Measurements from ENCODE around the gene SETD3.

The SETD3 gene

DNA sequence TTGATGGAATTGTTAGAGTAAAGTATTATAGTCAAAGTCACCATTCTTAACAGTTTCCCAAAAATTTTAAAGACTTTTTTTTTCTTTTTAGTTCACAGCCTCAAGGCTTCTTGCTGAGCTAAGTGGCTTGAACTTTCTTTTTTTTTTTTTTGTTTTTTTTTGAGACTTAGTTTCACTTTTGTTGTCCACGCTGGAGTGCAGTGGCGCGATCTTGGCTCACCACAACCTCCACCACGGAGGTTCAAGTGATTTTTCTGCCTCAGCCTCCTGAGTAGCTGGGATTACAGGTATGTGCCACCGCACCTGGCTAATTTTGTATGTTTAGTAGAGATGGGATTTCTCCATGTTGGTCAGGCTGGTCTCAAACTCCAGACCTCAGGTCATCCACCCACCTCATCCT lies 92.8 kb downstream of the SETD3 start:
- no peak for DNase-seq

DNA sequence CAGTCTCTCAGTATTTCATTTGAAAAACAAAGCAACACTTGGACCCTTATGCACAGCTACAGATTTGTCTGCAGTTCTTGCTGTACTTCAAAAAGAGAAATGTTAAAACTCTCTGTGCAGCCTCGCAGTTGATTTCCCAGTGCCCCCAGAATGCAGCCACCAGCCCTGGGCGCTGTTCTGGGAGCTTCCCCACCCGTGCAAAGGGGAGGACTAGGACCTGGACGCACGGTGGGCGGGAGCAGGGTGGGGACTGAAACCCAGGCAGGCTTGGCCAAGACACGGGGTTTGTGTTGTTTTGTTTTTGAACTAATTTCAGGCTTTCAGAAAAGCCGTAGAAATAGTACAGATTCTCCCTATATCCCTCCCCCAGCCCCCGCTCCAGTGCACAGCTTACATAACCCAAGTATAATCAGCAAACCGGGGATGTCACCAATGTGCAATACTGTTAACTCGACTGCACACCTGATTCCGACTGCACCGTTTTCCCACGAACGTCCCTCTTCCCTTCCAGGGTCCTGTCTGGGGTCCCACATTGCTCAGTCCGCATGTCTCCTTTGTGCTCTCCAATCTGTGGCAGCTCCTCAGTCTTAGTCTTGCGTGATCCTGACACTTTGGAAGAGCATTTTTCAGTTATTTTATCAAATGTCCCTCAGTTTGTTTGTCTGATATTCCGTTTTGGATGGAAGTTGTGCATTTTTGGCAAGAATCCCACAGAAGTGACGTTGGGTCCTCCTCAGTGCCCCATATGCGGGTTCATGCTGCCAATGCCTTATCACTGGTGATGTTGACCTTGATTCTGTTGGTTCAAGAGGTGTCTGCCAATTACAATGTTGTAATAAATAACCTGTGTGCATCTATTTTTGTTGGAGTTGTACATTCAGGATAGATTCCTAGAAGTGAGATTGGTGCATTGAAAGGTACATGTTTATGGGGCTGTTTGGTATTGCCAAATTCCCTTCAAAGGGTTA lies 95.9 kb downstream of the SETD3 start:
- no peak for DNase-seq

DNA sequence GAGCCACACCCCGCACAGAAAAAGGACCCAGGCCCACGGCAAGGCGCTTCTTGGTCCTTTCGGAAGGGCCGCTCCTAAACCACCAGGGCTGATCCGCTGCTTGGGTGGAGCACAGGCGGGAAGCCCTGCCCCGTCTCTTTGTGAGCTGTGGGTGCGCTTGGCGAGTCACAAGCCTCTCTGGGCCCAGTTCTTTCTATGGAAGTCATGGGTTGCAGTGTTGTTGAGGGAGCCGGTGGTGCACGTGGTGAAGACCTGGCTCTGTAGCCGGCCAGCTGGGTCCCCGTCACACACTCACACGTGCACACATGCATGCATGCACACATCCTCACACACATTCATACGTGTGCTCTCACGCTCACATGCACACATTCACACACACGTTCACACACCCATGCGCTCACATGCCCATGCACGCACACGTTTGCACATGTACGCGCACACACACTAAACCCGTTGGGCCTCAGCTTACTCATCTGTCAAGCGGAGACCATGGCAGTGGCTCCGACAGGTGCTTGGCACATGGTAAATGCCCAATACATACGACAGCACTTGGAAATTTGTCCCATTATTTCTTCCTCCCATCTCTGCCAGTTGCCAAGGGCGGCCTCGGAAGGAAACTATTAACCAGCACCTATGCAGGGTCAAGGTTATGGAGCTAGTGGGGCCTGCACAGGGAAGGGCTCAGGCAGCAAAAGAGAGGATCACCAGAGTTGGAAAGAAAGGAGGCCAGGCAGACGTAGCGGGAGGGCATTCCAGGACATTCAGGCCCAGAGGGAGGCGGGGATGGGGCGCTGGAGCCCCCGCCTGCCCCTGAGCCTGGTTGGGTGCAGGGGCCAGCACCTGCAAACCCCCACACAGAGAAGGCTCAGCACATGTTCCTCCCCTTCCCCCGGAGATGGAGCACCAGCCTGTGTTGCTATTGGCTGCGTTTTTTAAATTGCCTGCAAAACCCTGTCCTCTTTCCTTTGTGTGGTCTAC lies 96.9 kb downstream of the SETD3 start:
- no peak for DNase-seq

DNA sequence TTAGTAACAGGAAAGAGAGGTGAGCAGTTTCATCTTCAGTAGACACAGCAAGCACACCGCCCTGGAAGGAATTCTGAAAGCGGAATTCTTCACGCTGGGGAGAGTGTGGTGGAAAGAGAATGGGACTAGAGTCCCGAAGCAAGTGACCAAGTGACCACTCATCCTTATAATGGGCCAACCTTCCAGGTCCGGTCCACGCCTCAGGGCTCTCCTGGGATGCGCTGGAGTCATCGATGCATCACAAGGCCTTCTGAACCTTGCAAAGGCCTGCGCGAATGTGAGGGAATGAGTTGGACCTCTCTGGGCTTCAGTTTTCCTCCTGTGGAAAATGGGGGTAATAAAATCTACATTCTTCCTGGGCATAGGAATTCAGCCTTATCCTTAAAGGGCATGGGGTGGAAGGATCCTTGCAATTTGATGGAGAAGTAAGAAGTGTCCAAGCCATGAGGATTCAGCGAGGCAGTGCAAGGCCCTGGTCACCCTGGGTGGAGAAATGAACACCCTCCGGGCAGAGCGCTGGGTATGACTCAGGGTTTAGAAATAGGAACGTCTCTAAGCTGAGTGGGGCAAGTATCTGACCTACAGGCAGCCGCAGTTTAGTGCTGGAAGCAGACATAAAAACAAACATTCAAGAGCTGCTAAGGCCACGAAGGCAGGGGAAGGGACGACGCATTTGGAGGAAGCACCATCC lies 97.7 kb downstream of the SETD3 start:
- no peak for DNase-seq

DNA sequence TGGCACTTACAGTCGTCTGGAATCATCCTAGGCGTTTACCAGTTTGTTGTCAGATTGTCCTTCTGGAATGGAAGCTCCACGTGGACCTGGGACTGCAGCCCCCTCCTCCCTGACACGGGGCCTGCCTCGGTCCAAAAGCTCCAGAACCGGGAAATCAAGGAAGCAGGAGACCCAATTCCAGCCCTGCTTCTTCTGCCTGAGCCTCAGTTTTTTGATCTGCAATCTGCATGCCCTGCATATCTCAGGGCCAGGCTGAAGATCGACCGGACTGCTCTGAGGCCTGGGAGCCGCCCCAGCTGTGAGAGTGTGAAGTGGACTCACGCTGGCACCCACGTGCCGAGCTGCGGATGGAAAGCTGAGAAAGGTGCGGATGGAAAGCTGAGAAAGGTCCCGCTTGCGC lies 98.6 kb downstream of the SETD3 start:
- DNase-seq = no peak

DNA sequence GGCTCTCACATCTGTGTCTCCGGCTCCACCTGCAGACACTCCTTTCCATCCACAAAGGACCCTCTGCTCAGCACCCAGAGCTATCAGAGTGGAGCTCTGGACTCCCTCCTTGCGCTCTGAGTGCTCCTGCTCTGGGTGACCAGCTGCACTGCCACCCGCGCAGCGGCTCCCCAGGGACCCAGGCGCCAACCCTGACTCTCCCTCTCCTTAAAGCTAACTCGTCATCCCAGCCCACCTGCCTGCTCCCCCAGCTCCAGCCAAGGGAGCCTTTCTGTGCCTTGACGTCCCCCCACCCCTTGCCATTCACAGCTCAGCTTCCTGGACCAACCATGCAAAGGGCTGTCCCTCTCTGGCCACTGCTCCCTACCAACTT lies 99.0 kb downstream of the SETD3 start:
- DNase-seq = no peak

DNA sequence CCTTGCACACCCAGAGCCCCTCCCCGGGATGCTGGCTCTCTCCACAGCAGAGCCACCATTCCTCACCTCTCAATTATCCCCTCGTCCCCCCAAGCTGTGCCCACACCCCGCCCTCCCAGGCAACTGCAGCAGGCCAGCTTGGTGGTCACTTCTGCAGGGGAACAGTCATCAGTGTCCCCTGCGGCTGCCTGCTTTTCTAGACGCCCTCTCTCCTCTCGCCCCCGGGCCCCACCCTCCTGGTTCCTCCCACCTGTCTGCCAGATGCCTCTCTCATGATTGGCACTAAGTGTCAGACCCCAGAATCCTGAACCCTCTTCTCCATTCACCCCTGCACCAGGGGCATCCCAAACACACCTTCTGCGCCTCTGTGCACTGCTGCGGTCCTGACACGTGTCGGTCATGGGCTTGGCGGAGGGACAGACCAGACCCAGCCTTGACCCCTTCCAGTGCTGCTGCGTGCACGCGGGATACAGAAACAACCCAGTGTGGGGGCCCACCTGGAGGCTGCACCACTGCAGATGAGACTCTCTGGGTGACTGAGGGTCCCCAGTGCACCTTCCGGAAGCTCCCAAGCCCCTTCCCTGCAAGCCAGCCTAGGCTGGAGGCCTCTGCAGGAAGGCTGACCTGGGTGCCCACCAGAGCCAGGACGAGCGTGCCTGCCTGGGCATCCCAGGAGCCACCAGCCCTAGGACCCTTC lies 99.5 kb downstream of the SETD3 start:
- no peak for DNase-seq

DNA sequence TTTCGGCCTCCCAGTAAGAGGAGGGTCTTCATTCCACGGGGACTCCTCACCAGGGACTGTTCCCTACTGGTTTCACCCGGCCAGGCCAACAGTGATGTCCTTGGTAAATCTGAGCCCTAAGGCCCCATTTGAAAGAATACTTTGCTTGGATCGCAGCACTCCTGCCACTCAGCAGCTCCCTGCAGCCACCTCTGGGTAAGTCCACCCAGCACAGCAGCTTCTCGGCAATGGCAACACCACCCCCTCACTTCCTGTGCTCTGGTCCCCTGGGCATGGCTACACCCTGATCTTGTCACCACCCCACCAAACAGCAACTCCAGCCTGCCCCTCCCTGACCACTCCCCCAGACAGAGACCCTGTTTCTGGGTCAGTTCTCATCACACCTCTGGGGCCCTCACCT lies 100.3 kb downstream of the SETD3 start:
- no peak for DNase-seq

DNA sequence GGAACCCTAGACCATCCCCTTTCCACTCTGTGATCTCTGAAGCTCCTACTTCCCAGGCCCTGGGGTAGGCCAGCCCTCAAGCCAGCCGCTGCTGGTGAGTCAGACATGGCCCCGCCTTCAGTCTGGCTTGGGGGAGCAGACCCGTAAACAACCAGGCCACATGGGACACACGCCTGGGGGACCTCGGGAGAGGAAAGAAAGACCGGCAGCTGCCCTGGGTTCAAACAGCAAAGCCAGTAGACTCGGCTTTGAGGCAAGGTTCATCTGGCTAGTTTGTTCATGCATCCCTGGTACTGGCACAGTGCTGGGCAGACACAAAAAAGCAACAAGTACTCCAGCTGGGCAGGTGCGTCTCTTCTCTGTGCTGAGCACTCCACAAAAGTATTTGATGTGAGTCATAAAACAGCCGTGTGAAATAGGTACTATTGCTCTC lies 101.9 kb downstream of the SETD3 start:
- peak; percentile 24 for DNase-seq

DNA sequence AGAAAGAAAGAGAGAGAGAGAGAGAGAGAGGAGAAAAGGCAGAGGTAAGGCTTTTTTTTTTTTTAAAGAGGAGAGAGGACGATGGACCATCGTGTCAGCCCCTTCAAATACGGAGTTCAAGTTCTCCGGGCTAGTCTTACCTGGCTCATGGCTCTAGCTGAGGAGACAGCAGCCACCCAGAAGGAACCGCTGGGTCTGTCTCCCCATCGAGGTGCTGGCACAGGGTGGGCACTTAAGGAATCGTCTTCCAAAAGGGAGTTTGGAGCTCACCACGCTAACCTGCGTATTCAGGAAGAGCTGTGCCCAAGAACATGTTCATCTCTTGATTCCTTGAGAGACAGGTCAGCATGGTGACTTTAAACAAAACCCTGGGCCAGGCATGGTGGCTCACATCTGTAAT lies 102.7 kb downstream of the SETD3 start:
- DNase-seq = no peak

DNA sequence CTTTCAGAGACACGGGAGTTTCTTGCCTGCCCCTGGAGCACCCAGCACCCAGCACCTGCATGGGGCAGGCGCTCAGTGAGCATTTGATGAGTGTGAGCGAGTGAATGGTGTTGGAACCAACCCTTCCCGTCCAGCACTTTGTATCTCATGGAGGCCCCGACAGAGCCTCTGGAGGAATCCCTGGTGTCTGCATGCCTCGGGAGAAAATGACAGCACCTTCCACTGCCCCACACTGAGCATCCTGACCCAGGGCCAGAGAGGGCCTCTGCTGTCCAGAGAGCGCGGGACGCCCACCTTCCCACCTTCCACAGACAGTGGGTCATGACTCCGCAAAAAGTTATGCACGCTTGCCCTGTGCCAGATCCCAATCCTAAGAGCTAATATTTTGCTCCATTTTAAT lies 105.7 kb downstream of the SETD3 start:
- DNase-seq = no peak

DNA sequence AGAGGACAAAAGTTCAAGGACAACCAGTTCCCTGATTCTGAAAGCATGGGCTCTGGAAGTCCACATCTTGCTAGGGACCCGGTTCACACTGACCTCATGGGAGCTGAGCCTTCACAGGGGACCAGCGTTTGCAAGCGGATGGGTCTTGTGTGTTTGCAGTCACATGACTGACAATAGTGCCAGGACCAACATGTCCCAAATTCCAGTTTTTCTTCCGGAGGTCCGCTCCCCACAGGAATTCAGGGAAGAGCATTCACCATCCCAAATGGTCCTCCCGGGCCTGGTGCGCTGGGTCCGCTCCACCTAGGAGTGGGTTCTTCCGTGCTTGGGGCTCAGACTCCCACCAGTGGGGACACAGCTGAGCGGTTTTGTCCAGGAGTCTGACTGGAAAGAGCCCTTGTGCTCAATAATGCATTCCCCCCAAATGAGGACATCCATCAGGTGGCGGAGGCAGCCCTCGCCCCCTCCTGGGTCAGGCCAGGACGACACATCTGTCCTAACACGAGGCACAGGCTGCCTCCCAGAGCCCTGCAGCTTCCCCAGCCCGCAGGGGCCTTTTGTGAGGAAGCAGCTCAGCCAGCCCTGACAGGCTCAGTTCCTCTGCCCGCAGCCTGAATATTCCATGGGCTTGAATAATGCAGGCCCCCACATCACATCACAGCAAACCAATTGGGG lies 116.9 kb downstream of the SETD3 start:
- DNase-seq = no peak

DNA sequence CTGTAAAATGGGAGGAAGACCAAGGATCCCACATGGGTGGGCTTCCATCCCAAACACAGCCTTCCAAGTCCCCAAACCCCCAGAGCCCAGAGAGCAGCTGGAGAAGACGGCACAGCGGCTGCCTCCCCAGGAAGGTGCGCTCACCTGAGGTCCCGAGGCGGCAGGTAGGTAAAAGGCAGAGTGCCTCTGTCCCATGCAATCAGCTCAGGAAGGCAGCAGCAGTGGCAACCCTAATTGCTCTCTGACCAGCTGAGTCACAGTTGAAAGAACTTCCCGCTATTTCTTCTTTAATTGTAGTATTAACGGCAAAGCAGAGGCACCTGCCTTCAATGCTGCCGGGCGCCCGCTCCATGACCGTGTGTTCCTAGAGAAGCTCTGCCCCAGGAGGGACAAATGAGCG lies 117.6 kb downstream of the SETD3 start:
- no peak for DNase-seq

DNA sequence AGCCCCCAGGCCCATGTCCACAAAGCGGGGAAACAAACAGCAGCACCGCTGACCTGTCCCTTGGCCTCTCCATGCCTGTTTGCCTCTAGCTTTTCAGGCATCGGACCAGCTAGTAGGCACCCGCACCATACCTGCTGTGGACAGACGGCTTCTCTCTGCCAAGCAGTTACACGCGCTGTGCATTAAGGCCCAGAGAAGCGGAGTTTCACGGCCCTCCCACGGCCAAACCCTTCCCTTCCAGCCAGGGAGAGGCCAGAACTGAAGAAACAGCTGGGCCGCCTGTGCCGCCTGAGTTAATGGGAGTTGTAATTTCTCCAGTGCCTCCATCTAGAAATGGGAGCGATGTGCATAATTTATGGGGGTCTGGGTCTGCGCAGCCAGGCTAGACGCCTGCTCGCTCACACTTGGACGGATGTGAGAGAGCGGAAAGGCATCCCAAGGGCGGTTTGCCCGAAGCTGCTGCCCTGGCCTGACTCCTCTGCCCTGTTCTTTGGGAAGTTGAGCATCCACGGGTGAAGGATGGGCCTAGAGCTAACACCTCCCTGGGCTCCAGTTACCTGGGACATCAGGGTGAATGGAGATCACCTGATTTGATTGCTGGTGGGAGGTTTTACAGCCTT lies 119.0 kb downstream of the SETD3 start:
- no peak for DNase-seq

DNA sequence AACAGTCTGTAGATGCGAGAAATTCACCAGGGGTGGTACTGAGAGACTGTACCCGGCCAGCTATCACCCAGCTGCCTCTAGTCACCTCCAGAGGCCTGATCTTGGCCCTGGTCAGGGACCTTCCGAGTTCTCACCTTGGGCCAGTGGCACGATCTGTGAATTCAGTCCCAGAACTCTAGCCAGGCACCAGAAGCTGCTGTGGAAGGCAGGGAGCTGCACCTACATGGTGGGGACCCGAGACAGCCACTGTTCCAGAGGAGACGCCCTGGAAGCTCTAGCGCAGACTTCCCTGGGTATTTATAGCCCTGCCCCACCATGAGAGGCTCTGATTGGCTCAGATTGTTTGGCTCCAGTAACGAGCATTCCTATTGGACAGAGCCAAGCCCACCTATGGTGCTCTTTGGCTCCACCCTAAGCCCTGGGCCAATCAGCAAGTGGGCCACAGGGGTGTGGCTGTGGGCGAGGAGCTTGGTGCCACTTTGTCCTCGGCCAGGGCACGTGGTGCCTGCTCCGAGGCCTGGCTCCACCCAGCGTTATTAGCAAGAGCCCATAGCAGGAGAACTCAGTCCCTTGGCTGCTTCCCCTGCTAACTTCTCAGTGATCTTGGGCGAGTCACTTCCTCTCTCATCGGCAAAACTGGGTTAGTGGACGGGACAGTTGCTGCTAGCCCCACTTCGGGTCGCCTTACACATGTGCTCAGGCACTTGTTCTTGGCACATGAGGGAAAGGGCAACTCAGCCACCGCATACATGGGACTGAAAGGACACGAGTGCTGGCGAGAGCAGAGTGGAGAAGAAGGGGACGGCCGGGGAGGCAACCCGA lies 119.7 kb downstream of the SETD3 start:
- DNase-seq = no peak

DNA sequence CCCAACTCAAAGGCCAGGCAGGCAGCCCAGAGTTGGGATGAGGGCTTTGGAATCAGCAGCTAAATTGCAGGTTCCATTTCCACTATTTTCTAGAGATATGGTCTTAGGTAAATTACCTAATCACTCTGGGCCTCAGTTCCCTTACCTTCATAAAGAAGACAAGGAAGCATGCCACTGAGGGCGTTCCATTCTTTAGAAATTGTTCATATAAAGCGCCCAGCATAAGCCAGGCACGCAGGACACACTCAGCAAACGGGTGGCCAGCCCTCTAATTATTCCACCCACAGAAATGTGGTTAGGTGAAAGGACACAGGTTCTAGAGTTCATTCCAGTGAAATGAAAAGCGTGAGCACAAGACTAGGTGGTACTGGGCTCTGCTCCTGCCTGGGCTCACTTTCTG lies 120.8 kb downstream of the SETD3 start:
- no peak for DNase-seq

DNA sequence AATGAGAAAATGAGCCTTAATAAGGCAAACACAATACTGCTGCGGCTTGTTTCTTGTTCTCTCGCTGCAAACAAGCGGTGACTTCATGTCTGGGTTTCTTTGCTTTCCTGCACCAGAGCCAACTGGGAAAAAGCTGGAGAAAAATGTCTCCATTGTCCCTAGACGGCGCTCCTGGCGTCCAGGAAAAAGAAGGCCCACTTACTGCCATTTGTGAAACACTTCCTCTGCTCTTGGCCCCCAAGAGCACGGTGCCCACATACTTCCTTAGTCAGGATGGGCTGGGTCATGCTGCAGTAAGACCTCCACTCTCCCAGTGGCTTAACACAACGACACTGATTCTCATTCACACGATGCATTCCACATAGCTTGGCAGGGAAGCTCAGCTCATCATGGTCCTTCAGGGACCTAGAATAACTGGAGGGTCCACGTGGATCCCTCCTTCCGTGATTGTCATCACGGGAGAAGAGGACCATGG lies 122.7 kb downstream of the SETD3 start:
- no peak for DNase-seq

DNA sequence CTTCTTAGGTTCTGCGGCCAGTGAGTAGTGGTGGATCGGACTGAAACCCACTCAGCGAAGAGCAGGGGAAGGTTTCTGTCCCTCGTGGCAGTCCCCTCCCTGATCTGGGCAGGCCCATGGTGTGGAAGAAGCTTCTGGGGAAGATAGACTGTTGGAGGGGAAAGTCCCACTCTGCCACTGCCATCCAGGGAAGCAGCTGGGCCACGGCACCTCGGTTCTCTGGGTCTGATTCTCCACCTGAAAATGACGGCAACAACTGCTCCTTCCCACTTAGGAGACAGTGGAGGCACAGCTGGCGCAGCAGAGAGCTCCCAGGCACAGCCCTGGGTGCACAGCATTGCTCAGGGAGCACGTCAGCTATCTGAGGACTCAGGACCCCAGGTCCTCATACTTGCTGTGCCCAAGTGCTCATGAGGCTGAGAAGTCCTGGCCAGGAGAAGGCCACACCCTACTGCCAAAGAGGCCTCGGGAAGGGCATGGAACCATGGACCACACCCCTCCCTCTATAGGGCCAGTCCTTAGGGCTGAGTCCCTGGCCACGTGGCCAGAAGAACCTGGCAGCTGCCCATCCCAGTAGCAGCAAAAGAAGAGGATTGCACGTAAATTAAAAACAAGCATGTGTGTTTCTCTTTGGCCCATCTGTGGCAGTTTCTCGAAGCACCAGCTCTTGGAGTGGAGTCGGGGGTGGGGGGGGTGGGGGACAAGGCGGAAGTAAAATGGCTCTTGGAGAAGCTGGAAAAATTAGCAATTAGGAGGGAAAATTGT lies 123.3 kb downstream of the SETD3 start:
- DNase-seq = no peak

DNA sequence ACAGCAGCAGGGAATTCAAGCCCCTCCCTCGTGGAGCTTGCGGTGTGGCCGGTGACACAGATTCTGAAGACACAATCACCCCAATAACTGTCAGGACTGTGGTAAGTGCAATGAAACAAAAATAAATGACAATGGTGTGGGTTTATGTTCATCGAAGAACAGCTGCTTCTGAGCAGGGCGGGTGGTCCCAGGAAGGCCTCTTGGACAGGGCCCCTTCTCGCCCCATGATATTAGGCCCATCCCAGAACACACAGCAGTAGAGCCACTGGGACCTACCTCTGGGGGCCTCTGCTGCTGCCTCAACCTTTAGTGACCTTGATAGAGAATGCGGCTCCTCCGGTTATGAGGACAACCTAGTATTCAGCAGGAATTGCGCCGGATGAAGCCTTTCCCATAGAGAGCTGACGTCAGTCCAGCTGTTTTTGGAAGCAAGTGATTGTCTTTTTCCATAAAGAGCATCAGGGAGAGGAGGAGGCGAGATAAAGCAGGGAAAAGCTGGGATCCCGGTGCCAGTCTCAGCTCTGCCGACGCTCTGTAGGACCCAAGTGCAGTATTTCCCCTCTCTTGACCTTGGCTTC lies 124.5 kb downstream of the SETD3 start:
- no peak for DNase-seq

Data from fibroblast of upper back skin (primary cell).